T-helper 2 cell treated with Interferon-gamma antibody and Interleukin-4, amounts not matched to agents 100 ng/mL and 5 ng/mL, for 36 hours (primary cell): Measurements from ENCODE around the gene UQCRC1. TPM values are rescaled to one million over a fixed set of nuclear protein-coding genes. Genes with fewer than 3 reads are reported as not detected.

Experiments
- intact Hi-C: fragments of 100-400 bp; cut with micrococcal nuclease; formaldehyde crosslinking; loops from one replicate; pipeline ENCODE4 v1.15.1; 2023
- total RNA-seq: library from RNA; stranded (reverse); gene quantifications from 2 replicates; pipeline ENCODE4 v1.2.3, GENCODE V29; 2022

UQCRC1 gene
- total RNA-seq, 1 donor from 2014 or later: 180 TPM

- intact Hi-C loops: no loop called here
These were observed 8.5 kb downstream of the UQCRC1 start for GRCh38 chr3:48600711-48601621.

- intact Hi-C loops: no loop called here
These were observed 9.7 kb downstream of the UQCRC1 start for GRCh38 chr3:48599509-48600285.

- intact Hi-C loops: no loop called here
These were observed 10.4 kb downstream of the UQCRC1 start for GRCh38 chr3:48599077-48599501.

- intact Hi-C loops: no loop called here
These were observed 10.9 kb downstream of the UQCRC1 start for GRCh38 chr3:48598323-48599076.

- intact Hi-C loops: no loop called here
These were observed 12.0 kb downstream of the UQCRC1 start for GRCh38 chr3:48597408-48597800.

GRCh38 chr3:48596676-48597407 is 12.6 kb downstream of the UQCRC1 start:
- intact Hi-C loops: no loop called here

- intact Hi-C loops: no loop called here
These were observed 13.3 kb downstream of the UQCRC1 start for GRCh38 chr3:48596157-48596556.

GRCh38 chr3:48595526-48596121 is 13.8 kb downstream of the UQCRC1 start:
- intact Hi-C loops: no loop called here

GRCh38 chr3:48595075-48595525 is 14.3 kb downstream of the UQCRC1 start, which contains the start of gene COL7A1:
TSS of gene COL7A1 (minus strand) at chr3:48595329. CDS start at chr3:48595159, 170 bp downstream.
- intact Hi-C loops: no loop called here

GRCh38 chr3:48594417-48595049 is 14.9 kb downstream of the UQCRC1 start:
- intact Hi-C loops: no loop called here

GRCh38 chr3:48593337-48593736 is 16.1 kb downstream of the UQCRC1 start:
- intact Hi-C loops: no loop called here

- intact Hi-C loops: no loop called here
These were observed 16.8 kb downstream of the UQCRC1 start for GRCh38 chr3:48592519-48593087.

GRCh38 chr3:48591886-48592518 is 17.4 kb downstream of the UQCRC1 start:
- intact Hi-C loops: no loop called here

- intact Hi-C loops: no loop called here
These were observed 18.0 kb downstream of the UQCRC1 start for GRCh38 chr3:48591436-48591835.

- intact Hi-C loops: no loop called here
These were observed 21.2 kb downstream of the UQCRC1 start for GRCh38 chr3:48588230-48588629.

- intact Hi-C loops: no loop called here
These were observed 21.8 kb downstream of the UQCRC1 start for GRCh38 chr3:48587686-48588085.

- intact Hi-C loops: no loop called here
These were observed 24.0 kb downstream of the UQCRC1 start for GRCh38 chr3:48585411-48585810.

GRCh38 chr3:48584836-48585235 is 24.6 kb downstream of the UQCRC1 start:
- intact Hi-C loops: no loop called here
